ENCODE measurements around the gene LITAFD.

Gene LITAFD

GRCh38 chr16:8854298-8854948 is 27.7 kb upstream of the LITAFD start:
- DNase-seq = peak in 9 of 42 donors; percentile 3 to 32 (median 12)

GRCh38 chr16:8855051-8855786 is 26.9 kb upstream of the LITAFD start:
- intact Hi-C loops (cut with DNase I) = no loop called here
- DNase-seq = peak in 11 of 42 donors; percentile 1 to 38 (median 9)

More at GRCh38 chr16:8854298-8854948, 27.7 kb upstream of the LITAFD start:
- intact Hi-C loops (cut with DNase I) = no loop called here

GRCh38 chr16:8855972-8856371 is 26.2 kb upstream of the LITAFD start:
- intact Hi-C loops (cut with DNase I) = no loop called here
- DNase-seq = peak in 7 of 42 donors; percentile 2 to 27 (median 7)

- intact Hi-C loops (cut with DNase I) = no loop called here
Measured at GRCh38 chr16:8858994-8859912, 22.9 kb upstream of the LITAFD start.

GRCh38 chr16:8859913-8860881 is 22.0 kb upstream of the LITAFD start:
- peak in 6 of 42 donors; percentile 6 to 36 (median 12) for DNase-seq
- intact Hi-C loops (cut with DNase I) = loop anchor here (10.0 kb wide), 1 partner anchor 185 kb away; the partner anchor contains the start of gene ABAT

More at GRCh38 chr16:8858994-8859912, 22.9 kb upstream of the LITAFD start:
- DNase-seq = peak in 8 of 42 donors; percentile 1 to 41 (median 12)

- intact Hi-C loops (cut with DNase I) = loop anchor here (10.0 kb wide), 1 partner anchor 187 kb away; the partner anchor contains the start of gene ABAT
- peak in 6 of 42 donors; percentile 2 to 61 (median 50) for DNase-seq
Measured at GRCh38 chr16:8861563-8862308, 20.4 kb upstream of the LITAFD start.

- DNase-seq = peak in 1 of 42 donors; percentile 6
- intact Hi-C loops (cut with DNase I) = loop anchor here (10.0 kb wide), 1 partner anchor 188 kb away; the partner anchor contains the start of gene ABAT
Measured at GRCh38 chr16:8862309-8863130, 19.6 kb upstream of the LITAFD start.

GRCh38 chr16:8863594-8864424 is 18.3 kb upstream of the LITAFD start:
- intact Hi-C loops (cut with DNase I) = loop anchor here (10.0 kb wide), 1 partner anchor 189 kb away; the partner anchor contains the start of gene ABAT
- DNase-seq = peak; percentile 77 to 97 (median 90)

GRCh38 chr16:8864480-8865110 is 17.6 kb upstream of the LITAFD start:
- intact Hi-C loops (cut with DNase I) = loop anchor here (5.0 to 10.0 kb wide), 3 partner anchors 67 to 228 kb away; partner anchors contain the start of genes ABAT, HAPSTR1, PMM2 and TMEM186
- DNase-seq = peak in 1 of 42 donors; percentile 10

- no peak for DNase-seq
- intact Hi-C loops (cut with DNase I) = loop anchor here (5.0 to 10.0 kb wide), 3 partner anchors 68 to 227 kb away; partner anchors contain the start of genes ABAT, HAPSTR1, PMM2 and TMEM186
Measured at GRCh38 chr16:8865145-8865882, 16.8 kb upstream of the LITAFD start.

GRCh38 chr16:8866118-8866883 is 15.8 kb upstream of the LITAFD start:
- intact Hi-C loops (cut with DNase I) = loop anchor here (5.0 to 10.0 kb wide), 3 partner anchors 69 to 226 kb away; partner anchors contain the start of genes ABAT, HAPSTR1, PMM2 and TMEM186
- peak in 41 of 42 donors; percentile 59 to 94 (median 75) for DNase-seq

- intact Hi-C loops (cut with DNase I) = loop anchor here (5.0 to 10.0 kb wide), 3 partner anchors 70 to 225 kb away; partner anchors contain the start of genes ABAT, HAPSTR1, PMM2 and TMEM186
- DNase-seq = no peak
Measured at GRCh38 chr16:8866884-8867215, 15.3 kb upstream of the LITAFD start.
